HG02588 (cell line): Measurements from ENCODE around the gene C18orf54.
"Not testable (repeated sequence)": the region's sequence is repeated elsewhere in the genome, so short reads cannot be mapped to it uniquely, and the experiment has no call there.

ENCODE experiments used
- ATAC-seq: cut with Tn5 transposase; IDR thresholded peaks from one replicate; pipeline ENCODE4 v1.9.1; 2021; ENCODE audit warnings: mild to moderate bottlenecking, moderate library complexity; ENCODE audit not compliant: unreplicated experiment

C18orf54 gene

GRCh38 chr18:54386800-54387495 is 29.2 kb downstream of the C18orf54 start:
- ATAC-seq = not testable (repeated sequence)

GRCh38 chr18:54387631-54388030 is 29.9 kb downstream of the C18orf54 start:
- no peak for ATAC-seq

GRCh38 chr18:54388203-54389142 is 30.8 kb downstream of the C18orf54 start:
- ATAC-seq = peak; percentile 87

GRCh38 chr18:54389143-54389505 is 31.4 kb downstream of the C18orf54 start:
- ATAC-seq = peak; percentile 5

- no peak for ATAC-seq
Observed at GRCh38 chr18:54390838-54391237, 33.1 kb downstream of the C18orf54 start.

GRCh38 chr18:54392543-54393023 is 34.9 kb downstream of the C18orf54 start:
- ATAC-seq = peak; percentile 57

- ATAC-seq = no peak
Observed at GRCh38 chr18:54393648-54394294, 36.1 kb downstream of the C18orf54 start.

- ATAC-seq = no peak
Observed at GRCh38 chr18:54396760-54397159, 39.1 kb downstream of the C18orf54 start.

- ATAC-seq = no peak
Observed at GRCh38 chr18:54405290-54405689, 47.6 kb downstream of the C18orf54 start.

GRCh38 chr18:54411781-54412180 is 54.1 kb downstream of the C18orf54 start:
- ATAC-seq = no peak

GRCh38 chr18:54415086-54415485 is 57.4 kb downstream of the C18orf54 start:
- ATAC-seq = no peak

GRCh38 chr18:54416436-54416835 is 58.7 kb downstream of the C18orf54 start:
- ATAC-seq = no peak

- no peak for ATAC-seq
Observed at GRCh38 chr18:54423831-54424230, 66.1 kb downstream of the C18orf54 start.

GRCh38 chr18:54426085-54426665 is 68.5 kb downstream of the C18orf54 start:
- no peak for ATAC-seq
